HG02763 (cell line): ENCODE measurements around the gene TBCB.
A peak's percentile ranks its signal among the peaks of the same experiment; 100 is the strongest.
"Not testable (repeated sequence)": the region's sequence is repeated elsewhere in the genome, so short reads cannot be mapped to it uniquely, and the experiment has no call there.

Experiments used
- ATAC-seq: cut with Tn5 transposase; IDR thresholded peaks from one replicate; pipeline ENCODE4 v1.9.1; 2021; ENCODE audit warnings: mild to moderate bottlenecking, moderate library complexity; ENCODE audit not compliant: unreplicated experiment

The TBCB gene

GRCh38 chr19:36115453-36116343 is at the start of gene TBCB:
TSS of gene TBCB (plus strand) at chr19:36115468. CDS start at chr19:36115561, 93 bp downstream.
- peak; percentile 30 for ATAC-seq

GRCh38 chr19:36067681-36068080 is 47.6 kb upstream of the TBCB start:
- ATAC-seq: no peak

- not testable (repeated sequence) for ATAC-seq
Observed at GRCh38 chr19:36068810-36069499, 46.3 kb upstream of the TBCB start.

GRCh38 chr19:36072081-36072480 is 43.2 kb upstream of the TBCB start:
- ATAC-seq: no peak

GRCh38 chr19:36073121-36073876 is 42.0 kb upstream of the TBCB start:
- no peak for ATAC-seq

- no peak for ATAC-seq
Observed at GRCh38 chr19:36079389-36079945, 35.8 kb upstream of the TBCB start.

GRCh38 chr19:36081385-36081784 is 33.9 kb upstream of the TBCB start:
- no peak for ATAC-seq

GRCh38 chr19:36081894-36082293 is 33.4 kb upstream of the TBCB start:
- no peak for ATAC-seq

GRCh38 chr19:36082916-36083315 is 32.4 kb upstream of the TBCB start:
- no peak for ATAC-seq

GRCh38 chr19:36084231-36085009 is 30.8 kb upstream of the TBCB start:
- no peak for ATAC-seq

- no peak for ATAC-seq
Observed at GRCh38 chr19:36086326-36086725, 28.9 kb upstream of the TBCB start.

- ATAC-seq: no peak
Observed at GRCh38 chr19:36089847-36090246, 25.4 kb upstream of the TBCB start.

GRCh38 chr19:36090910-36091695 is 24.2 kb upstream of the TBCB start:
- ATAC-seq: no peak

- no peak for ATAC-seq
Observed at GRCh38 chr19:36092566-36092965, 22.7 kb upstream of the TBCB start.

GRCh38 chr19:36093146-36093662 is 22.1 kb upstream of the TBCB start:
- no peak for ATAC-seq

- no peak for ATAC-seq
Observed at GRCh38 chr19:36093687-36094086, 21.6 kb upstream of the TBCB start.

GRCh38 chr19:36097036-36097435 is 18.2 kb upstream of the TBCB start:
- ATAC-seq: no peak

- no peak for ATAC-seq
Observed at GRCh38 chr19:36099166-36099785, 16.0 kb upstream of the TBCB start.

- no peak for ATAC-seq
Observed at GRCh38 chr19:36100476-36100875, 14.8 kb upstream of the TBCB start.
